Hair follicle dermal papilla cell (primary cell): ENCODE measurements around the gene FAM98C. TPM values are rescaled to one million over a fixed set of nuclear protein-coding genes. Genes with fewer than 3 reads are reported as not detected.

Experiments used
- total RNA-seq: library from RNA; depleted of rRNA; stranded (reverse); fragments of >200 nt; gene quantifications from 2 replicates; pipeline ENCODE4 v1.2.3, GENCODE V29; 2012

Gene FAM98C
- 11.2 and 11.9 TPM in 2 replicates for total RNA-seq

GRCh38 chr19:38402967-38403674, at the start of gene FAM98C:
FAM98C (plus strand) TSS chr19:38403093; CDS start chr19:38403154, 61 bp downstream.

GRCh38 chr19:38374332-38375097, 28.4 kb upstream of the FAM98C start, which contains the start of gene PSMD8:
PSMD8 (plus strand) TSS chr19:38374571; CDS start chr19:38374602, 31 bp downstream.

GRCh38 chr19:38387550-38388348, 15.1 kb upstream of the FAM98C start, which contains the start of gene GGN:
GGN (minus strand) TSS chr19:38388034; CDS start chr19:38387261, 773 bp downstream.

GRCh38 chr19:38388349-38389100, 14.4 kb upstream of the FAM98C start, which contains the start of gene SPRED3:
SPRED3 (plus strand) TSS chr19:38388697; CDS start chr19:38390303, 1,606 bp downstream.

GRCh38 chr19:38425810-38426466, 23.0 kb downstream of the FAM98C start, which contains the start of gene RASGRP4:
RASGRP4 (minus strand) TSS chr19:38426219; CDS start chr19:38426091, 128 bp downstream.

GRCh38 chr19:38433268-38433733, 30.4 kb downstream of the FAM98C start, which contains the start of gene RYR1:
RYR1 (plus strand) TSS chr19:38433691; CDS start chr19:38433830, 139 bp downstream.

Other genes with a start within 250 kb of the FAM98C start
- 0.61 and 2.3 TPM in 2 replicates for gene DPF1, start 178.9 kb upstream of the FAM98C start, total RNA-seq
- gene PPP1R14A, start 146.7 kb upstream of the FAM98C start, total RNA-seq = 3.5 and 6.7 TPM in 2 replicates
- gene SPINT2, start 138.5 kb upstream of the FAM98C start, total RNA-seq = 15.8 and 16.1 TPM in 2 replicates
- not detected in 2 replicates for gene C19orf33, start 98.8 kb upstream of the FAM98C start, total RNA-seq
- 65.1 and 69.1 TPM in 2 replicates for gene YIF1B, start 87.1 kb upstream of the FAM98C start, total RNA-seq
- 5.5 TPM in 2 replicates for gene KCNK6, start 83.2 kb upstream of the FAM98C start, total RNA-seq
- gene CATSPERG, start 67.3 kb upstream of the FAM98C start, total RNA-seq = 0.49 and 1.1 TPM in 2 replicates
- gene PSMD8, start 28.5 kb upstream of the FAM98C start, total RNA-seq = 233 and 276 TPM in 2 replicates
- 0.49 and 1.2 TPM in 2 replicates for gene GGN, start 15.1 kb upstream of the FAM98C start, total RNA-seq
- 1.5 and 2.1 TPM in 2 replicates for gene SPRED3, start 14.4 kb upstream of the FAM98C start, total RNA-seq
- not detected in 2 replicates for gene RASGRP4, start 23.1 kb downstream of the FAM98C start, total RNA-seq
- gene RYR1, start 30.6 kb downstream of the FAM98C start, total RNA-seq = under 0.01 TPM in 2 replicates
- gene MAP4K1, start 214.9 kb downstream of the FAM98C start, total RNA-seq = not detected in 2 replicates
- gene EIF3K, start 216.1 kb downstream of the FAM98C start, total RNA-seq = 279 and 398 TPM in 2 replicates
- gene ACTN4, start 244.6 kb downstream of the FAM98C start, total RNA-seq = 644 and 959 TPM in 2 replicates